Fibroblast of the aortic adventitia (primary cell): Measurements from ENCODE around the gene DPP3. TPM values are rescaled to one million over a fixed set of nuclear protein-coding genes. Genes with fewer than 3 reads are reported as not detected.

Experiments
- DNase-seq: peaks from one replicate; pipeline ENCODE4 v3.0.0-alpha.2; 2010; ENCODE audit warnings: low read depth
- H3K4me3 ChIP-seq: 2 replicates; pipeline ENCODE4 v1.5.1; 2011; ENCODE audit warnings: low read depth, mild to moderate bottlenecking, control low read depth, low read length, moderate library complexity
- total RNA-seq: library from RNA; depleted of rRNA; stranded (reverse); fragments of >200 nt; gene quantifications from 2 replicates; pipeline ENCODE4 v1.2.3, GENCODE V29; 2012; ENCODE audit warnings: low replicate concordance
- TF ChIP-seq, protein P1 (sequence below): IDR thresholded peaks from 2 replicates; pipeline ENCODE4 v1.5.1; 2011; ENCODE audit warnings: mild to moderate bottlenecking, low read length, control low read depth, inconsistent platforms; ENCODE audit not compliant: insufficient read depth

The DPP3 gene
- total RNA-seq, 1 donor, result 31.7 TPM

DNA sequence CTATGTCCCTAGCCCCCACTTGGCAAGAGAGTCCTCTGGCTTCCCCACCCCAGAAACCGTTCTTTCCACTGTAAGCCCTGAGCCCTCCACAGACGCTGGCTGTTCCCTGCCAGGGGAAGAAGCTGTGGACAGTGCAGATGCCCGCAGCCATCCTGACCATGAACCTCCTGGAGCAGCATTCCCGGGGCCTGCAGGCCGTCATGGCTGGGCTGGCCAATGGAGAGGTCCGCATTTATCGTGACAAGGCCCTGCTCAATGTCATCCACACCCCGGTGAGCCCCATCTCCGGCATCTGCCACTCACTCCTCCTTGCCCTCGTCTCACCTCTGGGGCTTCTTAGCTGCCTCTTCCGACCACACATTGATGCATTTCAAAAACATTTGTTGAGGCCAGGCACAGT lies 43.4 kb downstream of the DPP3 start:
- TF ChIP-seq, protein P1, sequence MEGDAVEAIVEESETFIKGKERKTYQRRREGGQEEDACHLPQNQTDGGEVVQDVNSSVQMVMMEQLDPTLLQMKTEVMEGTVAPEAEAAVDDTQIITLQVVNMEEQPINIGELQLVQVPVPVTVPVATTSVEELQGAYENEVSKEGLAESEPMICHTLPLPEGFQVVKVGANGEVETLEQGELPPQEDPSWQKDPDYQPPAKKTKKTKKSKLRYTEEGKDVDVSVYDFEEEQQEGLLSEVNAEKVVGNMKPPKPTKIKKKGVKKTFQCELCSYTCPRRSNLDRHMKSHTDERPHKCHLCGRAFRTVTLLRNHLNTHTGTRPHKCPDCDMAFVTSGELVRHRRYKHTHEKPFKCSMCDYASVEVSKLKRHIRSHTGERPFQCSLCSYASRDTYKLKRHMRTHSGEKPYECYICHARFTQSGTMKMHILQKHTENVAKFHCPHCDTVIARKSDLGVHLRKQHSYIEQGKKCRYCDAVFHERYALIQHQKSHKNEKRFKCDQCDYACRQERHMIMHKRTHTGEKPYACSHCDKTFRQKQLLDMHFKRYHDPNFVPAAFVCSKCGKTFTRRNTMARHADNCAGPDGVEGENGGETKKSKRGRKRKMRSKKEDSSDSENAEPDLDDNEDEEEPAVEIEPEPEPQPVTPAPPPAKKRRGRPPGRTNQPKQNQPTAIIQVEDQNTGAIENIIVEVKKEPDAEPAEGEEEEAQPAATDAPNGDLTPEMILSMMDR, result no peak
- DNase-seq, result no peak
- no peak overlapping the region for H3K4me3 ChIP-seq

DNA sequence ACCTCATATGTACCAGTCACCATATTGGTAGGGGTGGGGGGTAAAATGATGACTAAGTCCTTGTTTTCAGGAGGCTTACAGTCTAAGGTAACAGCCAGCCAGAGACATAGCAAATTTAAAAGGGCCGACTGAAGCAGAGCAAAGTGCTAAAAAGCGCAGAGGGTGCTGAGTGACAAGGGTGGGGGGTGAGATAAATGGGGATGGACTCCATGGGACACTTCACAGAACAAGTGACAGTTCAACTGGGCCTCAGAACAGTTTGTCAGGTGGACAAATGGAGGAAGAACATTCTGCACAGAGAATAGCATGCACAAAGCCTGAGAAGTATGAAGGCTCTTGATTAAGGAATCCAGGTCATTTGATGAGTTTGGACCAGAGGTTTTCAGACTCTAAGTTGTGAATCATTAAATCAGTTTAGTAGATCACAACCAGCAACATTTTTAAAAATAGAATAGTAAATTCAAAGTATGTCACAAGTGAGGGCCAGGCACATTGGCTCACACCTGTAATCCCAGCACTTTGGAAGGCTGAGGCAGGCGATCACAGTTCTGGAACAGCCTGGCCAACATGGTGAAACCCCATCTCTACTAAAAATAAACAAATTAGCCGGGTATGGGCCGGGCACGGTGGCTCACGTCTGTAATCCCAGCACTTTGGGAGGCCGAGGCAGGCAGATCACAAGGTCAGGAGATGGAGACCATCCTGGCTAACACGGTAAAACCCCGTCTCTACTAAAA lies 44.2 kb downstream of the DPP3 start:
- no peak overlapping the region for H3K4me3 ChIP-seq
- no peak for DNase-seq
- TF ChIP-seq, protein P1, result no peak

DNA sequence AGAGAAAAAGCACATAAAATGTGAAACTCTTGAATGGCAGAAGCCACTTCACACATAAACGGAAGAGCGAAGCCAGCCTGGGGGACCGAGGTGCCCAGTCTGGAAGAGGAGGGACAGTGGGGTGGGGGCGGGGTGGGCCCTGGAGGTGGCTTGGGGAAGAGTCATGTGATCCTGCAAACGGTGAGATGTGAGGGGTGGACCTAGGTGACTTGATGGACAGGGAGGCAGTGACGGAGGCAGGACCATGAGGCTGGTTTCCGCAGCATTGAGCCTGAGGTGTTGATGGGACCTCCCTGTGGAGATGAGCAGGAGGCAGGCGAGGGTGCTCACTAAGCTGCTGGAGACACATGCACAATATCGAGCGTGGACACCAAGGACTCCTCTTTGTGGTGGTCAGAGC lies 48.8 kb downstream of the DPP3 start:
- DNase-seq, result no peak
- H3K4me3 ChIP-seq, result no peak overlapping the region
- TF ChIP-seq, protein P1, result no peak

- H3K4me3 ChIP-seq, result no peak overlapping the region
- TF ChIP-seq, protein P1, result no peak
- no peak for DNase-seq
These were observed 49.4 kb downstream of the DPP3 start for GRCh38 chr11:66529655-66530054.

DNA sequence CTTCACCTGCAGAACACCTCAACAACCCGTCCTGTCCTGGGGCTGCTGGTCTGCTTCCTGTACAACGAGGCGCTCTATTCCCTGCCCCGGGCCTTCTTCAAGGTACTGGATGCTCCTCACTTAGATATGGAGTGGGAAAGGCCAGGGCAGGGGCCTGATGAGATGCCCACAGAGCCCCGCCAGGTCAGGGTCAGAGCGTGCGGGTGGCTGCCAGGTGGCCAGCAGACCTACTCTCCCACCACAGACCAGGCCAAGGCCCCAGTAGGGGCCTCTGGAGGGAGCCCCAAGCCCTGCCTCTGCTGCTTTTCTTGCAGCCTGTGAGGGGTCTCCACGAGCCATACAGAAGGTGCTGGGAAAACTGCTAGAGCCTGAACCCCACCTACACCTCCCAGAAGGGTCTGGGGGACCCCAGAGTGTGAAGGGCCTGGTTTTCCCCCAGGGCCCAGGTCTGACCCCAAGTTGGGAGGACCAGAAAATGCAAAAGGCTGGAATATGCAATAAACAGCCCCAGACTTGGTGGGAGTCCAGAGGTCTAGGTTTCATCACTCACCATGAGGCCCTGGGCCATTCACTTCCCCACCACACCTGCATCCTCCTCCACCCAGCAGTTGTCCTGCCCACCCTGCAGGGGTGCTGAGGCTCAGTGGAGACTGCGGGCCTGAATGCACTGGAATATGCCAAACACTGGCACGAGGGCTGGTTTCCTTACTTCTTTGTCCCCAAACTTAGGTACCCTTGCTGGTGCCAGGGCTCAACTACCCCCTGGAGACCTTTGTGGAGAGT lies 50.9 kb downstream of the DPP3 start:
- H3K4me3 ChIP-seq, result no peak overlapping the region
- no peak for DNase-seq
- TF ChIP-seq, protein P1, result no peak

- DNase-seq, result no peak
- no peak overlapping the region for H3K4me3 ChIP-seq
- TF ChIP-seq, protein P1, result no peak
These were observed 51.6 kb downstream of the DPP3 start for GRCh38 chr11:66531841-66532240.
